NCI-H2081 treated with DMSO at 0.1 percent for 48 hours (cell line): ENCODE measurements around the gene SLC4A9.
"Not testable (repeated sequence)": the region's sequence is repeated elsewhere in the genome, so short reads cannot be mapped to it uniquely, and the experiment has no call there.

Source experiments
- DNase-seq: peaks from one replicate; lab custom pipeline; 2025; lab: John Stamatoyannopoulos, UW

SLC4A9 gene

DNA sequence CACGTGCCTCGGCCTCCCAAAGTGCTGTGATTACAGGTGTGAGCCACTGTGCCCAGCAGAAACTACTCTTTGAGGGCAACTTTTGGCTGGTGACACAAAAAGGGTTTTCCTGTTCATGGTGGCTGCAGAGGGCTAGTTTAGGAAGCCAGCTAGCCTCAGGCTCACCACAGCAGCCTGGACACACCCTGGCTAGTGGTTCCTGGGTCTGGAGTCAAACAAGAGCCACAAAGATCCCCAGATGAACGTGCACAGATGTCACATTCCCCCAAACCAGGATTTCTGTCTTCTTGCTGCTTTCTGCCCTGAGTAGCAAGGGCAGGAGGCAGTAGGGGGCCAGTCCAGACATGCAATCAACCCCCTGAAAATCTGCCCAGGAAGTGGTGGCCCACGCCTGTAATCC lies 20.4 kb upstream of the SLC4A9 start:
- DNase-seq, result no peak

DNA sequence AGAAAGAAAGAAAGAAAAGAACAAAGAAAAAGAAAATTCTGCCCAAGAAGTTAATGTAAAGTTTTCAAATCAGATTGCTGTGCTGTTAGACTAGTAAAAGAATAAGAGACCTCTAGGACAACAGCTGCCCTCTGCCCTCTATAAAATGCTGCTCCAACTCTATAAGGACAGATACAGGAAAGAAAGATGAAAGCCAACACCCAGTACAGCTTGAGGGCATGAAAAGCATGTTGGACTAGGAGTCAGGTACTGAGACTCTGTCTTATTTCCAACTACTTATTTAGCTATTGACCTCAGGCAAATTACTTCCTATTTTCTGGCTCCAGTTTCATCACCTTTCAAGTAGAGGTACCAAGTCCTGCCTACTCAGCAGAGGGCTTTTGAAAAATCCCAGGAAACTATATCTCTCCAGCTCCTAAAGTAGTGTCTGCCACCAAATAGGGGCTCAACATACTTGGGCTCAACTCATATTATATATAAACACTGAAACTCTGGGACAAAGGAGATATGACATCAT lies 19.3 kb upstream of the SLC4A9 start:
- no peak for DNase-seq

DNA sequence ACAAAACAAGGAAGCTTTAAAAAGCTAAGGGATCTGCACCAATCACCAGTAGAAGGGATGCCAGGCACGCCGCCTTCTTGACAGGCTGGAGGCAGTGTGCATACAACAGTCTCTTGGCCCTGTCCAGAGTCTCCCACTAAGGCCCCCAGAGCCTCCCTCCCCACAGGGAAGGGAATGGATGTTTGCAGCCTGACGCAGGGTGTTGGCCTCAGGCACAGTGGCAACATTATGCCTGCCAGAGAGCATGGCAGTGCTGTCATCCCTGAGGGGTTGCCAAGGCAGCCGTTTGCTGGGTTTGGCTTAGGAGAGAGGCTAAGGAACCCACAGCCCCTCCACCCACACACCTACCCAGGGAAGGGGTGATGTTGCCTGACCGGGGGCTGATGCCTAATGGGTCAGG lies 18.4 kb upstream of the SLC4A9 start:
- no peak for DNase-seq

DNA sequence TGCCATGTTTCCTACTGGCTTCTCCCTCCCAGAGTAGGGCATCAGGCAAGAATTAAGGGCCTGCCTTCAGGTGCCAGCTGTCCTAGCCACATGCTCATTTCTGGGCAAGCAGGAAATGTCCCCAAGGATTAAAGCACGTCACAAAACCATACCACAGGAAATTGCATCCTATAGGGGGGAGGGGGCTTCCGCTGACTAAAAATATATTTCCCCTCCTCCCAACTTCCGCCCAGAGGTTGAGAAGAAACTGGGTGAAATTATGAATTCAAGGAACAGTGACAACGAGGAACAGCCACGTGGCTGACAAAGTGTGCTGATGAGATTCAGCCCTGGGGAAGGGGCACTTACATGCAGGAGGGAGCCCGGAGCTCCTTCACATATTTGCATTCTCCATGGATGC lies 17.7 kb upstream of the SLC4A9 start:
- no peak for DNase-seq

DNA sequence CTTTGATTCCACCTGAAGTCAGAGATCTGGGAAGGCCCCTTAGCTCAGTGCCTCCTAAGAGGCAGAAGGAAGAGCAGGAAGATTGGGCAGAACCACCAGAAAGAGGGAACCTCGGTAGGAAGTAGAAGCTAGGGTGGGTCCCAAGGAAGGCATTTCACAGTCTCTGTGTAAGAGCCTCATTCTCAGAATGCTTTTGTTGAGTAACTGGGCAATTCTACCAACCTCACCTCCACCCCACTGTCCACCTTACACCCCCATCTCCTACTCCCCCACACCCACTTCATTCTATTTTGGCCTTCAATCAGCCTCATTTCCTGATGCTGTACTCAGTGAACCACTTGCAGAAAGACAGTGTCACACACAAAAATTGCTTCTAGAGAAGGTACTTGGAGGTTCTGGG lies 17.1 kb upstream of the SLC4A9 start:
- DNase-seq, result no peak

DNA sequence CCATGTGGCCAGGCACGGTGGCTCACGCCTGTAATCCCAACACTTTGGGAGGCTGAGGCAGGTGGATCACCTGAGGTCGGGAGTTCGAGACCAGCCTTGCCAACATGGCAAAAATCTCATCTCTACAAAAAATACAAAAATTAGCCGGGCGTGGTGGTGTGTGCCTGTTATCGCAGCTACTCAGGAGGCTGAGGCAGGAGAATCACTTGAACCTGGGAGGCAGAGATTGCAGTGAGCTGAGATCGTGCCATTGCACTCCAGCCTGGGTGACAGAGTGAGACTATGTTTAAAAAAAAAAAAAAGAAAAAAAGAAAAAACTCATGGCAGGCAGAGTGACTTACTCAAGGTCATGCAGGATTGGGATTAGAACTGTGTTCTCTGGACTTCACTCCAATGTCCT lies 16.1 kb upstream of the SLC4A9 start:
- not testable (repeated sequence) for DNase-seq

DNA sequence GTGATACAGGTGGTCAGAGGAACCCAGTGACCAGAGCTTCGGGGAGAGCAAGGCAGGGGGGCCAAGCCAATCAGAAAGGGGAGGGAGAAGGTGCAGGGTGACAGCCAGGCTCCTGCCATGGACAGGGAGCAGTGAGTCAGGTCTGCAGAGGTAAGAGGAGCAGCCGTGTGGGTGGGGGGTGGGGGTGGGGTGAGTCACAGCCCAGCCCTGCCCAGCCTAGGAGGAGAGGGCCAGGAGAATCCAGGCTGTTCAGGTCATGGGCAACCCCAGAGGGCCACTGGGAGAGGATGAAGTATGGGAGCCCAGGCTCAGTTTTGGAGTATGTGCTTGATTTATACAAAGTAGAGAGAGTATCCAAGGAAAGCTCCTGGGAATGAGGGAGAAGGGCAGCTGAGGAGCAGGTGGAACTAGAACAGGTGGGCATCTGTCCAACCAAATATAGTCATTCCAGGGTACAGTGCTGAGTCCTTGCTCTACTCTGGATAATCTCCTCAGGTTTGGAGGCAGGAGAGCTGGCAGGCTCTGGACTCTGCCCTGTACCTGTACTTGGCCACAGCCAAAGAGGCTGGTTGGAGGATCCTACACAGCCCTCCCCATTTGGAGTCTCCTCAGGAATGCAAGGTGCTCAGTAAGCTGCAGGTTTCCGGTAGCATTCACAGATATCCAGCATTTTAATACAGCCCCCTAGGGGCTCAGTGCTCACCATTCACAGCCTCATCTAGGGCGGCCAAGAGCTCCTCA lies 15.1 kb upstream of the SLC4A9 start:
- no peak for DNase-seq

DNA sequence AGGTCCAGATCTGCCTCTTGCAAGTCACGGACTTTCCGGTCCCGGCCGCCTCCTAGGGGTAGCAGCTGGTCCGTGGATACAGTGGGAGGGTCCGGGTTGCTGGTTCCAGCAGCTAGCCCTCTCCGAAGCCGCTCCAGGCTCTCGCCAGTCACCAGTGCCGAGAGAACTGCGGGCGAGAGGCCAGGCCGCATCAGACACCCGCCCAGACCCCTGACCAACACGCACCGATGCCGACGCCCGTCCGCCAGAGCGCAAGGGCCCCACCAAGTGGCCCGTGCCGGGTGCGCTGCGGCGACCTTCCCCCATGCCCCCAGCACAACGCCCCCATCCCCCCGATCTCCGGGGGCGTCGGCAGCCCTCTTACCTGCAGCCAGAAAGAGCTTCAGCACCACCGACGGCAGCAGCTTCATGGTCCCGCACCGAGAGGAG lies 14.1 kb upstream of the SLC4A9 start:
- no peak for DNase-seq

DNA sequence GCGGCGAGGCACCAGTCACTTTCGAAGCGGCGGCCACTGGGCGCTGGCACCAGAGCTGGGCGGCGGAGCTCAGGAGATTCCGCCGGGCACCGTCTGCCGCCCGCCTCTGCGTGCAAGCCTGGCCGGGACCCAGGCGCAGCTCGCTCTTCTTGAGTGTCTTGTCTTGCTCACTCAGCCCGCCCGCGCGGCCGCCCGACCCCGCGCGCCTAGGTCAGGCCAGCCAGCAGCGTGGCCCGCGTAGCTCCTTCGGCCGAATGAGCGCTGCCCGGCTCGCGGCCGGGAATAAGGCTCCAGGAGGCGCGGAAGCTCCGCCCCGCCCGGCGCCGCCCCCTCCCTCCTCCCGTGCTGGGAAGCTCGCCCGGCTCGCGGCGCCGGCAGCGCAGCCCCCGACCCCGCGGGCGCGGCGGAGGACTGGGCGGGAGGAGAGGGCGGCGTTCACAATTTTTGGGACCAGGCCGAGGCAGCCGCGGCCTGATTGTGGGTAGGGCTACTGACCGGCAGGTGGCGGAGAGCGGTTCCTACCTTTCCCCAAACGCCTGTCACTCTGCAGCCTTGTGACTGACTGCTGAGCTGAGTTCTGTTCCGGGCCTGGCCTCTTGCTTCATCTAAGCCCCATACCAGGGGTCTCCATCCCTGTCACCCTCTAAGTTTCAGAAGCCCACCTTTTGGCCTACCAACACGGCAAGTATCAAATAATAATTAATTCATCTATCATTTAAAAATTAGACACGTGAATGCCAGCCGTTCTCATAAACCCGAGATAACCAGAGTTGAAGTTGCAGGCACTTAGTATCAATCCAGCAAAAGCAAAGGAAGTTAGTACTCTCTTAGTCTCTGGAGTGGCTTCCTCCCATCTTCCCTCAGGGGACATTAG lies 13.4 kb upstream of the SLC4A9 start, which contains the start of gene HBEGF:
HBEGF (minus strand) TSS at position 256 of the 874 bp plus-strand sequence. CDS start 275 bp downstream, outside the sequence.
- no peak for DNase-seq

DNA sequence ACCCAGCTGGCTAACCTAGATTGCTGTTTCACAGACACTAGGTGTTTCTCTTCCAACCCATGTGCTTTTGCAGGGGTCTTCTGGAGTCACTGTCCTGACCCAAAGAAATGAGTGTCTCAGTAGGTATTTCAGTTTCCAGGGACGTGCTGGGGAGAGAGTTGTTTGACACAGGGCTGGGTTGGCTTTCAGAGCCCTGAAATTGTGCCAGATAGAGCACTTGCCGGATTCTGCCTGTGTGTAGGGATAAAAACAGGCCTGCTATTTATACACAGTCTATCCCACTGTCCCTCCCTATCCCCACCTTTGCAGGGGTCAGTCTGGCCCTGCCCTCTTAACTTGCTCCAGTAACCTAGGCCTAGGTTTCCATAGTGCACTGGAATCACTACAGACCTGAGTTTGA lies 12.6 kb upstream of the SLC4A9 start:
- DNase-seq, result no peak

DNA sequence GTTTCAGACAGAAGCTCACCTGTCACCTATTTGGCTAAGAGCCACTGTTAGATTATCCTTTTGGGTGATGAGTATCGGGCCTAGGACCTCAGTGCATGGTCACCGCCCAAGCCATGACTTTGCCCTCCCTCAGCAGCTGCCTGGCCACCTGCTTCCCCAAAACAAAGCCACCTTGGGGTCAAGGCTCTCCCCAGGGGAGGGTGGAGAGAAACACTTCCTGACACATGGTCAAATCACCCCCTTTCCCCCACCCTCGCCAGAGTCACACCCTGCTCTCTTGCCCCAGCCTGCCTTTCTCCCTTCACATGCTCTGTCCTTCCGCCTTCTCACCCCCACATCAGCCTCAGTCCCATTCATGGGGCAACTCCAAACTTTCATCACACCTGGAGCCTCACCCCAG lies 11.9 kb upstream of the SLC4A9 start:
- no peak for DNase-seq

DNA sequence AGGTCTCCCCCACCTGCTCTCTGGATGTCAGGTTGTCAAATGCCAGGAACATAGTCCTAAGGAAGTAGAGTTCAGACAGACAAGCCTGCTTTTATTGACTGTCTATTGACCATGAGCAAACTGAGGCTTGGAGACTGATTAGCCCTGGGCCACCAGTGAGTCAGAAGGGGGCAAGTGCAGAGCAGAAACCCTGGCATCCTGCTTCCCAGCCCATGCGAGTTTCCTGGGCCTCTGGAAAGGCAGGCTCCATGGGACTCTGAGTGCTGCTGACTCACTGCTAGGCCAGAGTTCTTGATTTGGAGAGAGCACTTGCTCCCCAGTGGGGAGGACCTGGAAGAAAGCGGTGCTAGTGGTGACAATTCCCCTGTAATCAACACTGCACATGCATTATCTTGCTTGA lies 10.8 kb upstream of the SLC4A9 start:
- DNase-seq, result no peak

DNA sequence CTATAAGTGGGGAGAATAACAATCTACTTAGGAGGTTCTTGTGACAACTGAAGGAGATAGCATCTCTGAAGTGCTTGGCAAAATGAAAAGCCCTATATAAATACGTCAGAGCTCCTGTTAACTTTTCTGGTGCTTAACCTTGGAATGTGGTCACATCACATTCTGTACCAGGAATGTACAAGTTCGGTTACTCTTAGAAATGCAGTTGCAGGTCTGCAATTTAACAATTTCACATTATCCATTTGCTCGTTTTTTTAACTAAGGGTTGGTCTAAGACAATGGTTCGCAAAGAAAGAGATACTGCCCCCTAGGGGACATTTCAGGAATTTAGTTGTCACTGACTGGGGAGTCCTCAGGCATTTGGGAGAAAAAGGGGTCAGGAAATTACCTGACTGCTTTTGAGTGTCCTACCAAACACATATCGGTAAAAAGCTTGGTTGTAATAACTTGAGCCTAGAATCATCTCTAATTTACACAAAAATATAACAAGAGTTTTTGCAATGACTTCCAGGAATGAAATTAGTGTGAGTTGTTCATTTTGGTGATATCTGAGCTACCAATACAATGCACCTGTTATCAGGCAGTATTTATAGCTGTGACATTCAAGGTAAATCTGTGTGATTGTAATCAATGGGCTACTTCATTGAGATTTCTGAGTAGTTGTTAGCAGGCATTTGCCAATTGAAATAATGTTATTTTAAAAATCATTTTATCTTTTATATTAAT lies 8.2 kb upstream of the SLC4A9 start:
- no peak for DNase-seq

DNA sequence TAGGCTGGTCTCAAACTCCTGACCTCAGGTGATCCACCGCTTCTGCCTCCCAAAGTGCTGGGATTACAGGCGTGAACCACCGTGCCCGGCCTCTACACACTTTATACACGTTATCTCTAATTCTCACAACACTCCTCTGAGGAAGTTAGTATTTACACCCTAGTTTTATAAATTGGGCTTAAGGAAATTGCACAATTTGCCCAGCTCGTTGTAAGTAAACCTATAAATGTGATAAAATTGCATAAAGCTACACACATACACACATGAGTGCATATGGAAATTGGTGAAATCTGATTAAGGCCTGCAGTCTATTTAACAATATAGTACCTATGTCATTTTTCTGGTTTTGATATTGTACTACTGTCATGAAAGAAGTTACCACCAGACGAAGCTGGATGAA lies 4.4 kb upstream of the SLC4A9 start:
- DNase-seq, result no peak

DNA sequence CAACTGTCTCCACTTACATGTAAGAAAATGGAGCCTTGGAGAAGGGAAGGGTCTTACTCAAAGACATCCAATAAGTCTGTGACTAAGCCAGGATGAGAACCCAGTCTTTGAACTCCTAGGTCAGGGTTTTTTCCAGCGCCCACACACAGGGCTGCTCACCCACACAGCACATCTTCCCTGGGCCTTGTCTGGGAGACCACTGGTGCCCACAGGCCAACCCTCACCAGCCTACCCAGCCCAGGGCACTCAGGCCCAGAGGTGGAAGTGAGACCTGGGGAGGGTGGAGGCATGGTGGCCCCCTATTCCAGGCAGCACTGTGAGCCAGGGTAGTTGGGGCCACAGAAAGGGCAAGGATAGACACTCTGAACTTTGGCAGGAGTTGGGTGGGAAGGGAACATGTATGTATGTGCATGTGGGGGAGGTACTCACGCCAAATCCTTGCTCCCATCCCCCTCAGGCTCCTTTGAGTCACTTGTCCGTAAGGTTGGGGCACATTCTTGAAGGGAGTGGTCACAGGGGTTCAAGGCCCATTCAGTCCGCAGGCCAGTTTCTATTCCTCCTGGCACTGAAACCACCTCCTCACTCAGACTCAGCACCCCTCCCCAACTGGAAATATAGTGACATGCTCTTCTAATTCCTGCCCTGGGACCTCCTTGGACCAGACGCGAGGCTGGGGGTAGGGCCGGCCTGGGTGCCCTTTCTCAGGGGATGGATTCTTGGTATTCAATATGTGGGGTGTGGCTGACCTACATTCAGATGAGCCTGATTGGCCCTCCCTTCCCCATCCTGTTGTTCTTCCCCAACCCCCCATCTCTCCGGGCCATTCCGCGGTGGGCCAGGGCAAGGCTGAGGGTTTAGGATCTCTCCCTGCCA lies 2.9 kb upstream of the SLC4A9 start:
- no peak for DNase-seq

DNA sequence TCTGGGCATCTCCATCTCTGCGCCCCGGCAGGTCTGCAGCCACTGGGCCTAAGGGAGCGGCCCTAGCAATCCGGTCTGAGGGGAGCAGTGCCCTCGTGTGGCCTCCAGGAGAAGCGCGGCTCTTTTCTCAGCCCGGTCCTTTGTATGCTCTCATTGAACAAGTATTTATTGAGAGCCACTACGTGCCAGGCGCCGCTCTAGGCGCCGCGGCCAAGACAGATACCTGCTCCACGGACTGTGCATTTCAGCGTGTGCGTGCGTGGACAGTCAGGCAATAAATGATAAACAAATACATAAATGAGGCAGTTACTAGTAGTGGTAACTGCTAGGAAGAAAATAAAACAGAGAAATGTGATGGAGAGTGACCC lies 2.3 kb upstream of the SLC4A9 start:
- peak; percentile 21 for DNase-seq

DNA sequence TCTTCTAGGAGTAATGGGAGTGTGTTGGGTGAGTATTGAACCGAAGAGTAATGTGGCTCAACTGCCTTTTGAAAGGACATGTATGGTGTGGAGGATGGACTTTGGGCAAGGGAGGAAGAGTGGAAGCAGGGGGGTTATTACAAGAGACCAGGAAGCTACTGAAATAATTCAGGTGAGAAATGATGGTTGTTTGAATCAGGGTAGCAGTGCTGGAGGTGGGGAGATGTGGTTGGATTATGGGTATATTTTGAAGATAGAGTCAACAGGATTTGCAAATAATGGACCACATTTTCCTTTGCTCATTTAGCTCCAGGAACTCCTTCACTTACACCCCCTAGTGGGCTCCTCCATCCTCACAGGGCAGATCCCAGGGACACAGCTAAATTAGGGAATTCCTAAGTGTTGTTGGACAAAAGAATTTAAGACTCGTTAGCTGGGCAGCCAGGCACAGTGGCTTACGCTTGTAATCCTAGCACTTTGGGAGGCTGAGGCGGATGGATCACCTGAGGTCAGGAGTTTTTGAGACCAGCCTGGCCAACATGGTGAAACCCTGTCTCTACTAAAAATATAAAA lies 1.2 kb upstream of the SLC4A9 start:
- DNase-seq, result no peak

DNA sequence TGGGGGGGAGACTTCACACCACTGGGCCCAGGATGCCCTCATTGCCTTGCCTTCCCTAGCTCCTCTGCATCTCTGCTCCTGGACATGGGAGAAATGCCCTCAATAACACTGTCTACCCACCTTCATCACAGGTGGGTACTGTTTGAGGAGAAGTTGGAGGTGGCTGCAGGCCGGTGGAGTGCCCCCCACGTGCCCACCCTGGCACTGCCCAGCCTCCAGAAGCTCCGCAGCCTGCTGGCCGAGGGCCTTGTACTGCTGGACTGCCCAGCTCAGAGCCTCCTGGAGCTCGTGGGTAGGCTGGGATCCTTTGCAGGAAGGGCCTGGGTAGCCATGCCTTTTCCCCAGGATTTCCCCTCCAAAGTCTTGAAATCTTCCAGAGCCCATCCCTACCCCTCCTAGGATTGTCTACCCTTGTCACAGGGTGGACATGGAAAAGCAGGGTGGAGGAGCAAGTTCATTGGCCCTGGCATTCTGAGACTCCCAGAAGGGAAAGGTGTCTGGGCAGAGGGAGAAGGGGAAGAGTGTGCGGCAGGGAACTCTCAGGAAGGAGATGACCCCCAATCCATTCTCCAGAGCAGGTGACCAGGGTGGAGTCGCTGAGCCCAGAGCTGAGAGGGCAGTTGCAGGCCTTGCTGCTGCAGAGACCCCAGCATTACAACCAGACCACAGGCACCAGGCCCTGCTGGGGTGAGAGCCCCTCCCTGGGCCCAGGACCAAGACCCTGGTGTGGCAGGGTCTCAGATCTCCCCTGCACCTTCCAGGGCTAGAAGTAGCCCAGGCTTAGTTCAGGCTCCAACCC lies 886 bp downstream of the SLC4A9 start:
- no peak for DNase-seq

DNA sequence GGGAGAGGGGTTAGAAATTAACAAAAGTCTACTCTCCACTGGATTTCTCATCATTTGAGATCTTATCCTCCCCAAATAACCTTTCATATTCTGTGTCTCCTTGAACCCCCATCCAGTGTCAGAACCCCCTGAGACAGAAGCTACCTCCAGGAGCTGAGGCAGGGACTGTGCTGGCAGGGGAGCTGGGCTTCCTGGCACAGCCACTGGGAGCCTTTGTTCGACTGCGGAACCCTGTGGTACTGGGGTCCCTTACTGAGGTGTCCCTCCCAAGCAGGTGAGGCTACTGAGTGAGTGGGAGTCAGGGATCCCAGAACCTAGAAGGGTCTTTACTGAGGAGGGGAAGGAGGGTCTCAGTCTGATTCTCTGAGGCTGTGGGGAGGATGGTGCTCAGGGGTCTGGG lies 1.9 kb downstream of the SLC4A9 start:
- DNase-seq, result no peak

DNA sequence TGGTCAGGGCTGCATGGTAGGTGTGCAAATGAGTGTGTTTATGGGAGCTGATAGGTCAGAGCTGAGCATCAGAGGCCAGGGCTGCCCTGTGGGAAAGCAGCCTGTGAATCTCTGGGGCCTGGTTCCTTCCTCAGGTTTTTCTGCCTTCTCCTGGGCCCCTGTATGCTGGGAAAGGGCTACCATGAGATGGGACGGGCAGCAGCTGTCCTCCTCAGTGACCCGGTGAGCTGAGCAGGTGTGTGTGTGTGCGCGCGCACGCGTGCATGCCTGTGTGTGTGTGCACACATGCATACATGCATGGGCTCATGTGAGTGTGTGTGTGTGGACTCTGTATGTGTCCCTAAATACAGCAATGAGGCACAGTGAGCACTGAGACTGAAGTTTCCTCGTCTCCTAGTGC lies 2.3 kb downstream of the SLC4A9 start:
- no peak for DNase-seq
